ENCODE measurements around the gene PALMD.

Gene PALMD

DNA sequence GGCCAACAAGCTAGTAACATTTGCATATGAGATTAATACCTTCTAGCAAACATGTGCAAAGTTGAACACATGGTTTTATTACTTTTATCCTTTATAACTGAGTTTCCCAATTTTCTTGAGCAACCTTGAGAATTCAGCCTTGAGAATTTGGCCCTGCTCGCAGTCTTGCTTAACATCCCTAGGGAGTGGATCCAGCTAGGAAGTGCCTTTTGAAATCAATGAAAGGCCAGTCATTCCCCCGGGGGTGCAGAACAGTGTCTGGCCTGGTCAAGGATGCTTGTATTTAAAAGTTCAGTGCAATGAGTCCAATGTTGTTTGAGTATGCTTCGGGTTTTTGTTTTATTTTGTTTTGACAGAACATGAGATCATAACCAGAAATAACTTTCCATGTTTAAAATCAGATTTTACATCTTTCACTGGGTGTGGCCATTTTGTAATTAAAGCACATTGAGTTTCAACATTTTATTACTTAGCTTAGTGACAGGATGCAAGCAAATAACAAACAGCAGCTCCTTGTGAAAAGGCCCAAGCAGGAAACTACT lies 16.7 kb downstream of the PALMD start:
- no peak for TF ChIP-seq CEBPB (IDR thresholded peaks at IDR 0.05)
- TF ChIP-seq TEAD4 (IDR thresholded peaks at IDR 0.05) = no peak
- TF ChIP-seq EP300 (IDR thresholded peaks at IDR 0.05; ENCODE audit: borderline replicate concordance) = no peak
- TF ChIP-seq TAF1 (IDR thresholded peaks at IDR 0.05; ENCODE audit: low read depth) = no peak
- TF ChIP-seq FOXM1 (IDR thresholded peaks at IDR 0.05; ENCODE audit: borderline replicate concordance, low read depth) = no peak

DNA sequence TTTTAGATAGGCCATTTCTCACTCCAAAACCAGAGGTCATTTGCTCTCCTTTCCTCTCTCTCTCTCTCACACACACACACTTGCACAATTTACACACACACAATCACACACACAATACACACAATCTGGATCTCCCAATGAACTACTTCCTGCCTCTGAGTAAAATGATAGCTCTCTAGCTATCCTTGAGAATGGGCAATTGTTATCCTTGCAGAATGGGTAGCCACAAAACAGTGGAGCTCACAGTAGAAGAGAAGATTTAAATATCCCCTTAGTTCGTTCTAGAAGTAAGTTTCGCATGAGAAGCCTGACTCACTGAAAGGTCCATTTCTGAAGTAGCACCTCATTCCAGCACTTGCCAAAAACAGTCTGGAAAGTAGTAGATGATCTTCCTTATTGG lies 17.6 kb downstream of the PALMD start:
- TF ChIP-seq YY1 (IDR thresholded peaks at IDR 0.05; ENCODE audit: low read depth) (no peak), TEAD4 (IDR thresholded peaks at IDR 0.05) (no peak), RAD21 (IDR thresholded peaks at IDR 0.05; ENCODE audit: low read depth) (no peak), TCF12 (IDR thresholded peaks at IDR 0.05; ENCODE audit: low read depth) (no peak), EGR1 (IDR thresholded peaks at IDR 0.05) (no peak), TAF1 (IDR thresholded peaks at IDR 0.05; ENCODE audit: low read depth) (no peak), ZBTB7A (IDR thresholded peaks at IDR 0.05; ENCODE audit: low read depth) (no peak), FOXM1 (IDR thresholded peaks at IDR 0.05; ENCODE audit: borderline replicate concordance, low read depth) (no peak), CREB1 (IDR thresholded peaks at IDR 0.05; ENCODE audit: low read depth) (no peak), NFIC (IDR thresholded peaks at IDR 0.05) (no peak), CEBPB (IDR thresholded peaks at IDR 0.05) (no peak), EP300 (IDR thresholded peaks at IDR 0.05; ENCODE audit: borderline replicate concordance) (no peak)
- TF ChIP-seq, protein P1, sequence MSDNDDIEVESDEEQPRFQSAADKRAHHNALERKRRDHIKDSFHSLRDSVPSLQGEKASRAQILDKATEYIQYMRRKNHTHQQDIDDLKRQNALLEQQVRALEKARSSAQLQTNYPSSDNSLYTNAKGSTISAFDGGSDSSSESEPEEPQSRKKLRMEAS (IDR thresholded peaks at IDR 0.05) = no peak
- TF ChIP-seq, protein P2, sequence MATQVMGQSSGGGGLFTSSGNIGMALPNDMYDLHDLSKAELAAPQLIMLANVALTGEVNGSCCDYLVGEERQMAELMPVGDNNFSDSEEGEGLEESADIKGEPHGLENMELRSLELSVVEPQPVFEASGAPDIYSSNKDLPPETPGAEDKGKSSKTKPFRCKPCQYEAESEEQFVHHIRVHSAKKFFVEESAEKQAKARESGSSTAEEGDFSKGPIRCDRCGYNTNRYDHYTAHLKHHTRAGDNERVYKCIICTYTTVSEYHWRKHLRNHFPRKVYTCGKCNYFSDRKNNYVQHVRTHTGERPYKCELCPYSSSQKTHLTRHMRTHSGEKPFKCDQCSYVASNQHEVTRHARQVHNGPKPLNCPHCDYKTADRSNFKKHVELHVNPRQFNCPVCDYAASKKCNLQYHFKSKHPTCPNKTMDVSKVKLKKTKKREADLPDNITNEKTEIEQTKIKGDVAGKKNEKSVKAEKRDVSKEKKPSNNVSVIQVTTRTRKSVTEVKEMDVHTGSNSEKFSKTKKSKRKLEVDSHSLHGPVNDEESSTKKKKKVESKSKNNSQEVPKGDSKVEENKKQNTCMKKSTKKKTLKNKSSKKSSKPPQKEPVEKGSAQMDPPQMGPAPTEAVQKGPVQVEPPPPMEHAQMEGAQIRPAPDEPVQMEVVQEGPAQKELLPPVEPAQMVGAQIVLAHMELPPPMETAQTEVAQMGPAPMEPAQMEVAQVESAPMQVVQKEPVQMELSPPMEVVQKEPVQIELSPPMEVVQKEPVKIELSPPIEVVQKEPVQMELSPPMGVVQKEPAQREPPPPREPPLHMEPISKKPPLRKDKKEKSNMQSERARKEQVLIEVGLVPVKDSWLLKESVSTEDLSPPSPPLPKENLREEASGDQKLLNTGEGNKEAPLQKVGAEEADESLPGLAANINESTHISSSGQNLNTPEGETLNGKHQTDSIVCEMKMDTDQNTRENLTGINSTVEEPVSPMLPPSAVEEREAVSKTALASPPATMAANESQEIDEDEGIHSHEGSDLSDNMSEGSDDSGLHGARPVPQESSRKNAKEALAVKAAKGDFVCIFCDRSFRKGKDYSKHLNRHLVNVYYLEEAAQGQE (IDR thresholded peaks at IDR 0.05; ENCODE audit: low read depth) = no peak
- TF ChIP-seq, protein P3, sequence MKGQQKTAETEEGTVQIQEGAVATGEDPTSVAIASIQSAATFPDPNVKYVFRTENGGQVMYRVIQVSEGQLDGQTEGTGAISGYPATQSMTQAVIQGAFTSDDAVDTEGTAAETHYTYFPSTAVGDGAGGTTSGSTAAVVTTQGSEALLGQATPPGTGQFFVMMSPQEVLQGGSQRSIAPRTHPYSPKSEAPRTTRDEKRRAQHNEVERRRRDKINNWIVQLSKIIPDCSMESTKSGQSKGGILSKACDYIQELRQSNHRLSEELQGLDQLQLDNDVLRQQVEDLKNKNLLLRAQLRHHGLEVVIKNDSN (IDR thresholded peaks at IDR 0.05) = no peak

DNA sequence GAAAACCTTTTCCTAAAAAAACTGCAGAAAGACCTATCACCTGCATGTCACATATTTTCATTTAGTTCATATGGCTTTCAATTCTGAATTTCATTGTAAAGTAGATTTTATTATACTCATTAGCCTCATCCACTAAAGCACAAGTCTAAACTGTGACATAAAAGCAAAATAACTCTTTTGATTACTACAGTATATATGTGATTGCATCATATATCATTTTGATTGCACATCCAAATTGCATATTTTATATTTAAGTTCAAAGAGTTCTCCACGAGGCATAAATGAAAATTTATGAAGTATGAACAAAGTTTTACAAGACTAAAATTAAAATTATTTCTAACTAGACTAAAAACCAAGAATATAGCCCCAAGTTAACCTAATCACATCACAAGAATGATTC lies 19.3 kb downstream of the PALMD start:
- TF ChIP-seq CREB1 (IDR thresholded peaks at IDR 0.05; ENCODE audit: low read depth) = no peak
- no peak for TF ChIP-seq TCF12 (IDR thresholded peaks at IDR 0.05; ENCODE audit: low read depth)
- TF ChIP-seq, protein P2 (IDR thresholded peaks at IDR 0.05; ENCODE audit: low read depth) = no peak
- no peak for TF ChIP-seq TAF1 (IDR thresholded peaks at IDR 0.05; ENCODE audit: low read depth)
- no peak for TF ChIP-seq FOXM1 (IDR thresholded peaks at IDR 0.05; ENCODE audit: borderline replicate concordance, low read depth)
- TF ChIP-seq YY1 (IDR thresholded peaks at IDR 0.05; ENCODE audit: low read depth) = no peak
- TF ChIP-seq, protein P3 (IDR thresholded peaks at IDR 0.05) = no peak
- TF ChIP-seq, protein P1 (IDR thresholded peaks at IDR 0.05) = no peak
- TF ChIP-seq ZBTB7A (IDR thresholded peaks at IDR 0.05; ENCODE audit: low read depth) = no peak
- TF ChIP-seq CEBPB (IDR thresholded peaks at IDR 0.05) = no peak

DNA sequence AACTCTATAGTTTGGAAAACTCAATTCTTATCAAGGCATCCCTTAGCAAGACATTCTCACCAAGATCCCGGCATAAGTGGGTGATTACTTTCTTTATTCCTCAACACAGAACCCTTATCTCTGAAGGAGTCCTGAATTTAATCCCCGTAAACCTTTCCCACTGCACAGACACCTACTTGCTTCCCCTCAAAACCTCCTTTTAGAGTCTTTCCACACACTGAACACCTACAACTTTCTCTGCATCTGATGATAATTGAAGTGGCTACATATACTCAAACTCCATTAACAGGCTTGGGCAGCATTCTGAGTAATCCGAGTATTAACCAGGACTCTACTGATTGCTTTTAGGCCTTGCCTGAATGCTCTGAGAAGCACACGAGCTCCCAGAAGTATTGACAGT lies 23.5 kb downstream of the PALMD start:
- TF ChIP-seq FOXM1 (IDR thresholded peaks at IDR 0.05; ENCODE audit: borderline replicate concordance, low read depth) (no peak), TEAD4 (IDR thresholded peaks at IDR 0.05) (no peak), ZBTB7A (IDR thresholded peaks at IDR 0.05; ENCODE audit: low read depth) (no peak), TCF12 (IDR thresholded peaks at IDR 0.05; ENCODE audit: low read depth) (no peak), TAF1 (IDR thresholded peaks at IDR 0.05; ENCODE audit: low read depth) (no peak), CEBPB (IDR thresholded peaks at IDR 0.05) (no peak), CREB1 (IDR thresholded peaks at IDR 0.05; ENCODE audit: low read depth) (no peak), EGR1 (IDR thresholded peaks at IDR 0.05) (no peak), RAD21 (IDR thresholded peaks at IDR 0.05; ENCODE audit: low read depth) (no peak), YY1 (IDR thresholded peaks at IDR 0.05; ENCODE audit: low read depth) (no peak), NFIC (IDR thresholded peaks at IDR 0.05) (no peak), EP300 (IDR thresholded peaks at IDR 0.05; ENCODE audit: borderline replicate concordance) (no peak)
- TF ChIP-seq, protein P3 (IDR thresholded peaks at IDR 0.05) = no peak
- TF ChIP-seq, protein P1 (IDR thresholded peaks at IDR 0.05) = no peak
- TF ChIP-seq, protein P2 (IDR thresholded peaks at IDR 0.05; ENCODE audit: low read depth) = no peak
